NCI-H748 (cell line): ENCODE data around the gene ADORA2A.

ENCODE experiments used
- DNase-seq: peaks from one replicate; lab custom pipeline; 2025; ENCODE audit not compliant: unreplicated experiment; lab: John Stamatoyannopoulos, UW

ADORA2A gene

GRCh38 chr22:24445481-24446259 is 18.3 kb downstream of the ADORA2A start:
- no peak for DNase-seq

- DNase-seq: no peak
Observed at GRCh38 chr22:24446260-24446611, 18.8 kb downstream of the ADORA2A start.

- DNase-seq: peak; percentile 86
Observed at GRCh38 chr22:24450610-24451009, 23.2 kb downstream of the ADORA2A start.

- no peak for DNase-seq
Observed at GRCh38 chr22:24451162-24451561, 23.8 kb downstream of the ADORA2A start.

GRCh38 chr22:24453853-24454252 is 26.5 kb downstream of the ADORA2A start:
- no peak for DNase-seq

GRCh38 chr22:24455039-24455438 is 27.6 kb downstream of the ADORA2A start:
- no peak for DNase-seq

- no peak for DNase-seq
Observed at GRCh38 chr22:24455751-24456426, 28.5 kb downstream of the ADORA2A start.

- DNase-seq: no peak
Observed at GRCh38 chr22:24457894-24458420, 30.6 kb downstream of the ADORA2A start.

GRCh38 chr22:24459911-24460310 is 32.5 kb downstream of the ADORA2A start:
- DNase-seq: no peak

- no peak for DNase-seq
Observed at GRCh38 chr22:24460418-24461089, 33.2 kb downstream of the ADORA2A start.

- no peak for DNase-seq
Observed at GRCh38 chr22:24463071-24463760, 35.8 kb downstream of the ADORA2A start.

- no peak for DNase-seq
Observed at GRCh38 chr22:24465566-24465965, 38.2 kb downstream of the ADORA2A start.

- DNase-seq: no peak
Observed at GRCh38 chr22:24465975-24466374, 38.6 kb downstream of the ADORA2A start.

- no peak for DNase-seq
Observed at GRCh38 chr22:24466716-24467328, 39.4 kb downstream of the ADORA2A start.

- DNase-seq: no peak
Observed at GRCh38 chr22:24467340-24467739, 39.9 kb downstream of the ADORA2A start.

- no peak for DNase-seq
Observed at GRCh38 chr22:24471570-24471969, 44.2 kb downstream of the ADORA2A start.

GRCh38 chr22:24473284-24473683 is 45.9 kb downstream of the ADORA2A start:
- no peak for DNase-seq

GRCh38 chr22:24474221-24474620 is 46.8 kb downstream of the ADORA2A start:
- no peak for DNase-seq

- no peak for DNase-seq
Observed at GRCh38 chr22:24474649-24475255, 47.4 kb downstream of the ADORA2A start.

GRCh38 chr22:24481641-24482040 is 54.2 kb downstream of the ADORA2A start:
- DNase-seq: no peak
